Measurements from ENCODE around the gene GPC6. TPM values are rescaled to one million over a fixed set of nuclear protein-coding genes. Genes with fewer than 3 reads are reported as not detected.

The GPC6 gene
- total and polyA plus RNA-seq, 2 experiments from 2014 or later = 14.4 to 20.8 TPM

DNA sequence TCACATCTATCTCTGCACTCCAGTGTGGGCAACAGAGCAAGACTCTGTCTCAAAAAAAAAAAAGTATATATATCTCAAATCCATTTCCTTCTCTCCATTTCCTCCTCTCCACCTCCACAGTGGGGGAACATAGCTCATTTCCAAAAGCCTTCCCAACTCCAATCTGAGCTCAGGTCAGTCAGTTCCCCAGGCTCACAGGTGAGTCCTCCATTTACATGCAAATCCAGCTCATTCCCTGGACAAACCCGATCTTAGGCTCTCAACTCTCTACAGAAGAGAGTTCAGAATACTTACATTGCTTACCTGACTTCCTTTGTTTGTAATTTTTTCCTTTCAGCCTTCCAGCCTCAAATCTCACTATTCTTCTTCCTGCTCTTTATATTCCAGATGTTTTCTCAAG, 518.3 kb downstream of the GPC6 start:
- WGBS, 2 experiments (ENCODE audit: low coverage in 1 of 2, low lambda C conversion rate in 2 of 2, missing lambda C conversion rate in 2 of 2) = 74 to 81% methylated on average over 1 of the region's 1 CpG
- no peak overlapping the region for H3K27ac ChIP-seq
- TF ChIP-seq EZH2 (IDR thresholded peaks at IDR 0.05; ENCODE audit: insufficient read depth, poor library complexity, severe bottlenecking) = no peak
- no peak for TF ChIP-seq EZH2phosphoT487 (IDR thresholded peaks at IDR 0.05; ENCODE audit: insufficient read depth, low read depth)
- no peaks in the 10 kb centered on the region for H4K20me1 ChIP-seq (ENCODE audit: insufficient read depth)
- no peaks in the 10 kb centered on the region for H3K27me3 ChIP-seq (replicated peaks; ENCODE audit: insufficient read depth)
- H3K4me1 ChIP-seq (ENCODE audit: insufficient read depth) = no peaks in the 10 kb centered on the region
- H3K9ac ChIP-seq = no peak overlapping the region
- H3K9me3 ChIP-seq (ENCODE audit: low read depth) = no peaks in the 10 kb centered on the region
- no peak overlapping the region for H3K4me2 ChIP-seq (ENCODE audit: unreplicated experiment)
- DNase-seq = no peak
- no peak overlapping the region for H2AFZ ChIP-seq
- no peaks in the 10 kb centered on the region for H3F3A ChIP-seq (ENCODE audit: insufficient read depth)
- H3K9me2 ChIP-seq (ENCODE audit: insufficient read depth) = no peaks in the 10 kb centered on the region; the same call in 1 of the 2 replicates
- in situ Hi-C loops (cut with MboI) = no loop called here
- H3K4me3 ChIP-seq = no peak overlapping the region
- no peaks in the 10 kb centered on the region for H3K36me3 ChIP-seq (ENCODE audit: low read depth)
- no peaks in the 10 kb centered on the region for H3K79me2 ChIP-seq (ENCODE audit: insufficient read depth)

DNA sequence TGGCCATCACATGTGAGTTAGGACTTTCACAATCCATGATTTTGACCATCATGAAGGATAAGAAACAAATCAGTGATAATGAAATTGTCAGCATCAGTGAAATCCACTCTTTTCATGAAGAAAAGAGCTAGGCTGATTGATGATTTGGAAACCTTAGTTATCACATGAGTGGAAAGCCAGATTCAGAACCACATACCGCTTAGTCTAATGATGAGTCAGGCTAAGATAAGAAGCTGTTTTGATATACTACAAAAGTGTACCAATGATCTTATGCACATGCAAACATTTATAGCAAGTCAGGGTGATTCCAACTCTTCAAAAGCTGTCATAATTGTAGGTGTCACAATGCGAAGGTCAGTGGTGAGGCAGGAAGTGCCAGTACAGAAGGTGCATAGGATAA, 519.3 kb downstream of the GPC6 start:
- DNase-seq = no peak
- H3K9ac ChIP-seq = no peak overlapping the region
- no peaks in the 10 kb centered on the region; the same call in 1 of the 2 replicates for H3K9me2 ChIP-seq (ENCODE audit: insufficient read depth)
- WGBS, 2 experiments (ENCODE audit: low coverage in 1 of 2, low lambda C conversion rate in 2 of 2, missing lambda C conversion rate in 2 of 2) = 98 to 99% methylated on average over 2 of the region's 2 CpGs
- no peak overlapping the region for H3K4me3 ChIP-seq
- no peaks in the 10 kb centered on the region for H4K20me1 ChIP-seq (ENCODE audit: insufficient read depth)
- H3K4me2 ChIP-seq (ENCODE audit: unreplicated experiment) = no peak overlapping the region
- TF ChIP-seq EZH2 (IDR thresholded peaks at IDR 0.05; ENCODE audit: insufficient read depth, poor library complexity, severe bottlenecking) = no peak
- no peak for TF ChIP-seq EZH2phosphoT487 (IDR thresholded peaks at IDR 0.05; ENCODE audit: insufficient read depth, low read depth)
- H3K79me2 ChIP-seq (ENCODE audit: insufficient read depth) = no peaks in the 10 kb centered on the region
- H3K4me1 ChIP-seq (ENCODE audit: insufficient read depth) = no peaks in the 10 kb centered on the region
- H3K27me3 ChIP-seq (replicated peaks; ENCODE audit: insufficient read depth) = no peaks in the 10 kb centered on the region
- H3K9me3 ChIP-seq (ENCODE audit: low read depth) = no peaks in the 10 kb centered on the region
- in situ Hi-C loops (cut with MboI) = no loop called here
- no peaks in the 10 kb centered on the region for H3K36me3 ChIP-seq (ENCODE audit: low read depth)
- H3K27ac ChIP-seq = no peak overlapping the region
- H3F3A ChIP-seq (ENCODE audit: insufficient read depth) = no peaks in the 10 kb centered on the region
- H2AFZ ChIP-seq = no peak overlapping the region

DNA sequence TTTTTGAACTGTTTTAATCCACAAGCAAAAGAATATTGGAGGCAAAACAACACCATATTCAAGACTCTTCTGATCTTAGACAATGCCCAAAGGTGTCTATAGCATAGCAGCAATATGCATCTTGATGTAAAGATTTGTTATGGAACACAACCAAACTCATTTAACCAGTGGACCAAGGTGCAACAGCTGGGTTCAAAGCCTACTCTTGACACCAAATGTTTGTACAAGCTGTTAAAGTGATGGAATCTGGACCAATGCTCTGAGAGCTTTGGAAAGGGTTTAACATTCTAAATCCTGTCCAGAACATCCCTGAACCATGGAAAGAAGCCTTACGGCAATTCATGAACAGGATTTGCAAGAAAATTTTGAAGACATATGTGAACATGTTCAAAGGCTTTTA, 520.0 kb downstream of the GPC6 start:
- Histone ChIP-seq H3K9me2 (ENCODE audit: insufficient read depth) (no peaks in the 10 kb centered on the region; the same call in 1 of the 2 replicates), H3K9me3 (ENCODE audit: low read depth) (no peaks in the 10 kb centered on the region), H3K36me3 (ENCODE audit: low read depth) (no peaks in the 10 kb centered on the region), H3K79me2 (ENCODE audit: insufficient read depth) (no peaks in the 10 kb centered on the region), H3K9ac (no peak overlapping the region), H3K4me2 (ENCODE audit: unreplicated experiment) (no peak overlapping the region), H3K27me3 (replicated peaks; ENCODE audit: insufficient read depth) (no peaks in the 10 kb centered on the region), H3K27ac (no peak overlapping the region), H3K4me3 (no peak overlapping the region), H3K4me1 (ENCODE audit: insufficient read depth) (no peaks in the 10 kb centered on the region), H4K20me1 (ENCODE audit: insufficient read depth) (no peaks in the 10 kb centered on the region), H3F3A (ENCODE audit: insufficient read depth) (no peaks in the 10 kb centered on the region), H2AFZ (no peak overlapping the region)
- no peak for DNase-seq
- 96 to 100% methylated on average over 1 of the region's 1 CpG for WGBS, 2 experiments (ENCODE audit: low coverage in 1 of 2, low lambda C conversion rate in 2 of 2, missing lambda C conversion rate in 2 of 2)
- in situ Hi-C loops (cut with MboI) = no loop called here
- TF ChIP-seq EZH2 (IDR thresholded peaks at IDR 0.05; ENCODE audit: insufficient read depth, poor library complexity, severe bottlenecking) (no peak), EZH2phosphoT487 (IDR thresholded peaks at IDR 0.05; ENCODE audit: insufficient read depth, low read depth) (no peak)

DNA sequence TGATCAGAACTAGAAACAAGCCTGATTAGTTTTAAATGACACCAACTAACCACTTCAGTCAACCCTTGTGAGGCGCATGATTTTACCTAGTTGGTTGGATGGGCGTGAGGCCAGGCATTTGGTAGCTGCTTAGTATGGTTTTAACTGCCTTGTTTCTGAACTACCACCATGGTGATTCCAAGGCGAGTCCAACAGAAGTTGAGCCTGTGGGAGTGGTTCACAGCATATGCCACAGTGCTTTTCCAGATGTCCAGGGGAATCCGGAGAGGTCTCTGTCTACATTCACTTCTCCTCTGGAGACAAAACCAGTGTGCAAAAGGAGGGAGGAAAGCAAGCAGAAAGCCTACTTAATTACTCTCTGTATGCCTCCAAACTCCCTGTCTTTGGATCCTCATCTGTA, 524.1 kb downstream of the GPC6 start:
- WGBS, 2 experiments (ENCODE audit: low coverage in 1 of 2, low lambda C conversion rate in 2 of 2, missing lambda C conversion rate in 2 of 2) = 79 to 80% methylated on average over 4 of the region's 4 CpGs
- H2AFZ ChIP-seq = no peak overlapping the region
- no peaks in the 10 kb centered on the region for H3K27me3 ChIP-seq (replicated peaks; ENCODE audit: insufficient read depth)
- H3K9ac ChIP-seq = no peak overlapping the region
- no peak overlapping the region for H3K4me3 ChIP-seq
- H3K36me3 ChIP-seq (ENCODE audit: low read depth) = no peaks in the 10 kb centered on the region
- H3F3A ChIP-seq (ENCODE audit: insufficient read depth) = no peaks in the 10 kb centered on the region
- H4K20me1 ChIP-seq (ENCODE audit: insufficient read depth) = no peaks in the 10 kb centered on the region
- TF ChIP-seq EZH2 (IDR thresholded peaks at IDR 0.05; ENCODE audit: insufficient read depth, poor library complexity, severe bottlenecking) (no peak), EZH2phosphoT487 (IDR thresholded peaks at IDR 0.05; ENCODE audit: insufficient read depth, low read depth) (no peak)
- in situ Hi-C loops (cut with MboI) = no loop called here
- no peak for DNase-seq
- H3K79me2 ChIP-seq (ENCODE audit: insufficient read depth) = no peaks in the 10 kb centered on the region
- H3K9me3 ChIP-seq (ENCODE audit: low read depth) = no peaks in the 10 kb centered on the region
- H3K9me2 ChIP-seq (ENCODE audit: insufficient read depth) = no peaks in the 10 kb centered on the region; the same call in 1 of the 2 replicates
- H3K4me1 ChIP-seq (ENCODE audit: insufficient read depth) = 0 out of 2 replicates have a peak, but pooled peaks cover 8% of the 10 kb centered on the region
- H3K27ac ChIP-seq = no peak overlapping the region
- H3K4me2 ChIP-seq (ENCODE audit: unreplicated experiment) = no peak overlapping the region

DNA sequence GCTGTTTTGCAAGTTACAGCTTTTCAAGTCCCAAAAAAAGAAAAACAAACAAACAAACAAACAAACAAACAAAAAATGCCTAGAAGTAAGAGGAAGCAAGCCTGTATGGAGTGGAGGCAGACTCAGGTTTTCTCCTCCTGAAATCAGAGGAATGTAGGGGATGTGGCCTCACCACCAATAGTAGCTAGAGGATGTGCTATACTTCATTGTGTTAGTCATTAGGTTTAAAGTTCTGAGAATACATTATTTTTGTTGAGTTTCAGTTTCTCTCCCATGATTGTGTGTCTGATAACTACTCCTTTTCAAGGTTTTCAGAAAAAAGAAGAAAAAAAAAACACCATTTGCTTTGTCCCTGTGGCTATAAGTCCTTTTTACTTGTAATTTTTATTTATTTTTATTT, 524.5 kb downstream of the GPC6 start:
- in situ Hi-C loops (cut with MboI) = no loop called here
- no peak overlapping the region for H3K4me2 ChIP-seq (ENCODE audit: unreplicated experiment)
- no peak overlapping the region for H3K27ac ChIP-seq
- no peak overlapping the region for H3K4me3 ChIP-seq
- H3K4me1 ChIP-seq (ENCODE audit: insufficient read depth) = 0 out of 2 replicates have a peak, but pooled peaks cover 8% of the 10 kb centered on the region
- no peaks in the 10 kb centered on the region for H3F3A ChIP-seq (ENCODE audit: insufficient read depth)
- DNase-seq = no peak
- TF ChIP-seq EZH2phosphoT487 (IDR thresholded peaks at IDR 0.05; ENCODE audit: insufficient read depth, low read depth) = no peak
- TF ChIP-seq EZH2 (IDR thresholded peaks at IDR 0.05; ENCODE audit: insufficient read depth, poor library complexity, severe bottlenecking) = no peak
- H3K9ac ChIP-seq = no peak overlapping the region
- no peaks in the 10 kb centered on the region for H4K20me1 ChIP-seq (ENCODE audit: insufficient read depth)
- no peaks in the 10 kb centered on the region for H3K36me3 ChIP-seq (ENCODE audit: low read depth)
- H2AFZ ChIP-seq = no peak overlapping the region
- no peaks in the 10 kb centered on the region for H3K27me3 ChIP-seq (replicated peaks; ENCODE audit: insufficient read depth)
- no peaks in the 10 kb centered on the region for H3K9me3 ChIP-seq (ENCODE audit: low read depth)
- H3K79me2 ChIP-seq (ENCODE audit: insufficient read depth) = no peaks in the 10 kb centered on the region
- no peaks in the 10 kb centered on the region; the same call in 1 of the 2 replicates for H3K9me2 ChIP-seq (ENCODE audit: insufficient read depth)

All from GM23248 (cell line).